Measurements from ENCODE around the gene KPNA3. TPM values are rescaled to one million over a fixed set of nuclear protein-coding genes. Genes with fewer than 3 reads are reported as not detected.

KPNA3 gene
- polyA plus RNA-seq, 1 of the 3 experiments (the other 2 are of a cell fraction): 11.3 TPM

DNA sequence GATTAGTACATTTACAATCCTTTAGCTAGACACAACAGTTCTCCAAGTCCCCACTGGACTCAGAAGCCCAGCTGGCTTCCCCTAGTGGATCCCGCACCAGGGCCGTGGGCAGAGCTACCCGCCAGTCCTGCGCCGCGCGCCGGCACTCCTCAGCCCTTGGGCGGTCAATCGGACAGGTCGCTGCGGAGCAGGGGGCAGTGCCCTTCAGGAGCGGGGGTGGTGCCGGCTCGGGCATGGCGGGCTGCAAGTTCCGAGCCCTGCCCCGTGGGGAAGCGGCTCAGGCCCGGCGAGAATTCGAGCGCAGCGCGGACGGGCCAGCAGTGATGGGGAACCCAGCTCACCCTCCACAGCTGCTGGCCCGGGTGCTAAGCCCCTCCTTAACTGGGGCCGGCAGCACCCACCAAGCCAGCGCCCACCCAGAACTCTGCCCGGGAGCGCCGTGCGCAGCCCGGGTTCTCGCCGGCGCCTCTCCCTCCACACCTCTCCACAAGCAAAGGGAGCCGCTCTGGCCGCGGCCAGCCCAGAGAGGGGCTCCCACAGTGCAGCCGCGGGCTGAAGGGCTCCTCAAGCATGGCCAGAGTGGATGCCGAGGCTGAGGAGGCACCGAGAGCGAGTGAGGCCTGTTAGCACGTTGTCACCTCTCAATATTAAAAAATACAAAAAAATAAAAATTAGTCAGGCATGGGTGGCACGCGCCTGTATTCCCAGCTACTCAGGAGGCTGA is 114.1 kb downstream of the KPNA3 start:
- WGBS (ENCODE audit: low lambda C conversion rate): 93% methylated on average over 28 of the region's 48 CpGs
- POLR2A ChIA-PET: no interaction called here
- H4K20me1 ChIP-seq (ENCODE audit: insufficient read depth): no peaks in the 10 kb centered on the region
- H3K4me3 ChIP-seq (ENCODE audit: low read depth in 2 of 2, low read length in 1 of 2): no peak overlapping the region
- no peaks in the 10 kb centered on the region for H3K4me1 ChIP-seq (ENCODE audit: control insufficient read depth in 1 of 2, insufficient read depth in 2 of 2, low read depth in 1 of 2, low read length in 1 of 2)
- no peaks in the 10 kb centered on the region for H3K9me2 ChIP-seq
- H3K27me3 ChIP-seq (ENCODE audit: insufficient read depth): no peaks in the 10 kb centered on the region
- CTCF ChIA-PET: interaction anchor here (0.6 to 1.3 kb wide), 3 partner anchors 8 to 169 kb away, joined by 3 to 4 read pairs (median 3); no protein-coding TSS in a partner anchor
- no peak overlapping the region for H3K4me2 ChIP-seq
- H3K27ac ChIP-seq (ENCODE audit: low read depth in 2 of 2, low read length in 1 of 2): no peak overlapping the region
- peaks cover 3 to 5% of the 10 kb centered on the region in 2 experiments for H3K36me3 ChIP-seq (replicated peaks in 1 of 2; ENCODE audit: control insufficient read depth in 1 of 2, insufficient read depth in 2 of 2, low read length in 1 of 2)
- H3F3A ChIP-seq (replicated peaks; ENCODE audit: insufficient read depth): peaks cover 3% of the 10 kb centered on the region
- no peak overlapping the region for H2AFZ ChIP-seq (ENCODE audit: low read depth)
- no peaks in the 10 kb centered on the region for H3K9me3 ChIP-seq
- TF ChIP-seq, protein P1, sequence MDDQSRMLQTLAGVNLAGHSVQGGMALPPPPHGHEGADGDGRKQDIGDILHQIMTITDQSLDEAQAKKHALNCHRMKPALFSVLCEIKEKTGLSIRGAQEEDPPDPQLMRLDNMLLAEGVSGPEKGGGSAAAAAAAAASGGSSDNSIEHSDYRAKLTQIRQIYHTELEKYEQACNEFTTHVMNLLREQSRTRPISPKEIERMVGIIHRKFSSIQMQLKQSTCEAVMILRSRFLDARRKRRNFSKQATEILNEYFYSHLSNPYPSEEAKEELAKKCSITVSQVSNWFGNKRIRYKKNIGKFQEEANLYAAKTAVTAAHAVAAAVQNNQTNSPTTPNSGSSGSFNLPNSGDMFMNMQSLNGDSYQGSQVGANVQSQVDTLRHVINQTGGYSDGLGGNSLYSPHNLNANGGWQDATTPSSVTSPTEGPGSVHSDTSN (IDR thresholded peaks at IDR 0.05): no peak
- TF ChIP-seq RFX5 (IDR thresholded peaks at IDR 0.05; ENCODE audit: low read length) (no peak), GATA2 (CRISPR knock-in tag; IDR thresholded peaks at IDR 0.05) (no peak), NRF1 (IDR thresholded peaks at IDR 0.05; ENCODE audit: low read depth, low read length) (no peak)
- TF ChIP-seq, protein P2, sequence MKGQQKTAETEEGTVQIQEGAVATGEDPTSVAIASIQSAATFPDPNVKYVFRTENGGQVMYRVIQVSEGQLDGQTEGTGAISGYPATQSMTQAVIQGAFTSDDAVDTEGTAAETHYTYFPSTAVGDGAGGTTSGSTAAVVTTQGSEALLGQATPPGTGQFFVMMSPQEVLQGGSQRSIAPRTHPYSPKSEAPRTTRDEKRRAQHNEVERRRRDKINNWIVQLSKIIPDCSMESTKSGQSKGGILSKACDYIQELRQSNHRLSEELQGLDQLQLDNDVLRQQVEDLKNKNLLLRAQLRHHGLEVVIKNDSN (IDR thresholded peaks at IDR 0.05; ENCODE audit: borderline replicate concordance, low read depth): no peak
- TF ChIP-seq, protein P3, sequence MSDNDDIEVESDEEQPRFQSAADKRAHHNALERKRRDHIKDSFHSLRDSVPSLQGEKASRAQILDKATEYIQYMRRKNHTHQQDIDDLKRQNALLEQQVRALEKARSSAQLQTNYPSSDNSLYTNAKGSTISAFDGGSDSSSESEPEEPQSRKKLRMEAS (IDR thresholded peaks at IDR 0.05; ENCODE audit: low read depth): no peak
- no peak for DNase-seq
- no peak overlapping the region for H3K9ac ChIP-seq
- H3K79me2 ChIP-seq (ENCODE audit: insufficient read depth): peaks cover 73% of the 10 kb centered on the region

DNA sequence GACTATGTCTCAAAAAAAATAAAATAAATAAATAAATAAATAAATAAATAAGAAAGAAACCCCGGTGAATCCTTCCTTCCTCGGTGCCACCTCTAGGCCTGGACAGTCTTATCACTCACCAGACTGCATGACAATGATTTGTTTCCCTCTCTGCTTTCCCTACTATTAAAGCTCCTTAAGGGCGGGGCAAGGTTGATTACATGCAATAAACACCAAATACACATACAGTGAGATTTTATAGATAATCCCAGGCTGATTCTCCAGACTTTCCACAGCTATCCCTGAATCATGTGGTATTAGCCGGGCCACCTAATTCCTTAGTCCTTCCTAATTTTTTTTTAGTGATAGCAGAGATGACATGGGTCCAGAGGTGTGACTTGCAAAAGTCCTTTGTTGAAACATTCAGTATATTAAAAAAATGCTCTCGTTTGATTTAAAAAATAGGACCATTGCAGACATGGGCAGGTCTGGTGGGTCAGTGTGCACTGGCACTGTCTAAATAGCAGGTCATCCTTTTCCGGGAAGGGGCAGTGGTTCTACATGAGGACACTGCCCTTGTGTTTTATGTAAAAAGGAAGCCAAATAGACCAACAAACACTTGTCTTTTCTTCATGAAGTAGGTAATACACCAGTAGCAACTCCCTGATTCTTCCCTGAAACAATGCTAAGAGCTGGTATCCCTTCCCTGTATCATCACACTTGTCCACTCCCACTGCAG is 115.7 kb downstream of the KPNA3 start:
- no peaks in the 10 kb centered on the region for H3K4me1 ChIP-seq (ENCODE audit: control insufficient read depth in 1 of 2, insufficient read depth in 2 of 2, low read depth in 1 of 2, low read length in 1 of 2)
- WGBS (ENCODE audit: low lambda C conversion rate): 92% methylated on average over 6 of the region's 6 CpGs
- TF ChIP-seq, protein P4, sequence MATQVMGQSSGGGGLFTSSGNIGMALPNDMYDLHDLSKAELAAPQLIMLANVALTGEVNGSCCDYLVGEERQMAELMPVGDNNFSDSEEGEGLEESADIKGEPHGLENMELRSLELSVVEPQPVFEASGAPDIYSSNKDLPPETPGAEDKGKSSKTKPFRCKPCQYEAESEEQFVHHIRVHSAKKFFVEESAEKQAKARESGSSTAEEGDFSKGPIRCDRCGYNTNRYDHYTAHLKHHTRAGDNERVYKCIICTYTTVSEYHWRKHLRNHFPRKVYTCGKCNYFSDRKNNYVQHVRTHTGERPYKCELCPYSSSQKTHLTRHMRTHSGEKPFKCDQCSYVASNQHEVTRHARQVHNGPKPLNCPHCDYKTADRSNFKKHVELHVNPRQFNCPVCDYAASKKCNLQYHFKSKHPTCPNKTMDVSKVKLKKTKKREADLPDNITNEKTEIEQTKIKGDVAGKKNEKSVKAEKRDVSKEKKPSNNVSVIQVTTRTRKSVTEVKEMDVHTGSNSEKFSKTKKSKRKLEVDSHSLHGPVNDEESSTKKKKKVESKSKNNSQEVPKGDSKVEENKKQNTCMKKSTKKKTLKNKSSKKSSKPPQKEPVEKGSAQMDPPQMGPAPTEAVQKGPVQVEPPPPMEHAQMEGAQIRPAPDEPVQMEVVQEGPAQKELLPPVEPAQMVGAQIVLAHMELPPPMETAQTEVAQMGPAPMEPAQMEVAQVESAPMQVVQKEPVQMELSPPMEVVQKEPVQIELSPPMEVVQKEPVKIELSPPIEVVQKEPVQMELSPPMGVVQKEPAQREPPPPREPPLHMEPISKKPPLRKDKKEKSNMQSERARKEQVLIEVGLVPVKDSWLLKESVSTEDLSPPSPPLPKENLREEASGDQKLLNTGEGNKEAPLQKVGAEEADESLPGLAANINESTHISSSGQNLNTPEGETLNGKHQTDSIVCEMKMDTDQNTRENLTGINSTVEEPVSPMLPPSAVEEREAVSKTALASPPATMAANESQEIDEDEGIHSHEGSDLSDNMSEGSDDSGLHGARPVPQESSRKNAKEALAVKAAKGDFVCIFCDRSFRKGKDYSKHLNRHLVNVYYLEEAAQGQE (IDR thresholded peaks at IDR 0.05; ENCODE audit: low read depth, low read length): no peak
- no peak for TF ChIP-seq RFX5 (IDR thresholded peaks at IDR 0.05; ENCODE audit: low read length)
- TF ChIP-seq GABPA (IDR thresholded peaks at IDR 0.05; ENCODE audit: low read depth): no peak
- no peak for TF ChIP-seq ELF1 (IDR thresholded peaks at IDR 0.05)
- TF ChIP-seq POLR2AphosphoS5 (IDR thresholded peaks at IDR 0.05; ENCODE audit: low read depth, low read length): no peak
- TF ChIP-seq NRF1 (IDR thresholded peaks at IDR 0.05; ENCODE audit: low read depth, low read length): no peak
- no peak for TF ChIP-seq JUND (IDR thresholded peaks at IDR 0.05)
- no peak for TF ChIP-seq GATA2 (CRISPR knock-in tag; IDR thresholded peaks at IDR 0.05)
- no peak for TF ChIP-seq FOSL2 (IDR thresholded peaks at IDR 0.05; ENCODE audit: borderline replicate concordance, low read depth)
- TF ChIP-seq TEAD4 (IDR thresholded peaks at IDR 0.05; ENCODE audit: borderline replicate concordance, insufficient read depth): no peak
- H3K9me3 ChIP-seq: no peaks in the 10 kb centered on the region
- H4K20me1 ChIP-seq (ENCODE audit: insufficient read depth): no peaks in the 10 kb centered on the region
- H3K9ac ChIP-seq: no peak overlapping the region
- H3K79me2 ChIP-seq (ENCODE audit: insufficient read depth): peaks cover 72% of the 10 kb centered on the region
- H3K36me3 ChIP-seq (replicated peaks in 1 of 2; ENCODE audit: control insufficient read depth in 1 of 2, insufficient read depth in 2 of 2, low read length in 1 of 2): peaks cover 3 to 5% of the 10 kb centered on the region in 2 experiments
- no peaks in the 10 kb centered on the region for H3K27me3 ChIP-seq (ENCODE audit: insufficient read depth)
- no peak for DNase-seq
- no peak overlapping the region for H3K27ac ChIP-seq (ENCODE audit: low read depth in 2 of 2, low read length in 1 of 2)
- no peaks in the 10 kb centered on the region for H3K9me2 ChIP-seq
- no peaks in the 10 kb centered on the region for H3F3A ChIP-seq (replicated peaks; ENCODE audit: insufficient read depth)
- H3K4me3 ChIP-seq (ENCODE audit: low read depth in 2 of 2, low read length in 1 of 2): no peak overlapping the region
- no peak overlapping the region for H3K4me2 ChIP-seq
- ChIA-PET POLR2A (no interaction called here), CTCF (interaction anchor here (1.3 kb wide), 1 partner anchor 170 kb away, joined by 3 read pairs; no protein-coding TSS in a partner anchor)
- no peak overlapping the region for H2AFZ ChIP-seq (ENCODE audit: low read depth)

All from SK-N-SH (cell line).